DOHH2 (cell line): ENCODE results near the gene CCDC146.

Experiments
- H3F3A ChIP-seq: fragments of 200-600 bp; sonication (generic), shearing (Covaris generic); 2 replicates; pipeline ENCODE4 v1.6.0; 2016; ENCODE audit warnings: antibody characterized with exemption, mild to moderate bottlenecking; ENCODE audit not compliant: control insufficient read depth, insufficient read depth
- H3K27ac ChIP-seq: fragments of 200-600 bp; sonication (generic); 2 replicates; pipeline ENCODE4 v1.5.1; 2014; ENCODE audit warnings: low read depth, mild to moderate bottlenecking, low read length, moderate library complexity
- H3K27me3 ChIP-seq: fragments of 200-600 bp; sonication (generic); 2 replicates; pipeline ENCODE4 v1.6.1; 2014; ENCODE audit warnings: mild to moderate bottlenecking, low read length, mixed read lengths; ENCODE audit not compliant: control insufficient read depth
- H3K36me3 ChIP-seq: fragments of 200-600 bp; sonication (generic); 2 replicates; pipeline ENCODE4 v1.6.1; 2014; ENCODE audit warnings: mild to moderate bottlenecking, low read length, moderate library complexity, mixed read lengths; ENCODE audit not compliant: control insufficient read depth
- H3K4me1 ChIP-seq: fragments of 200-600 bp; sonication (generic); 2 replicates; pipeline ENCODE4 v1.6.1; 2014; ENCODE audit warnings: mild to moderate bottlenecking, low read length, mixed read lengths; ENCODE audit not compliant: control insufficient read depth
- H3K4me2 ChIP-seq: fragments of 200-600 bp; sonication (generic); 2 replicates; pipeline ENCODE4 v1.6.0; 2014; ENCODE audit warnings: mild to moderate bottlenecking, low read length, moderate library complexity
- H3K4me3 ChIP-seq: fragments of 200-600 bp; sonication (generic); 2 replicates; pipeline ENCODE4 v1.5.1; 2014; ENCODE audit warnings: mild to moderate bottlenecking, low read length, mixed read lengths
- H3K79me2 ChIP-seq: fragments of 200-600 bp; sonication (generic); 2 replicates; pipeline ENCODE4 v1.6.1; 2014; ENCODE audit warnings: mild to moderate bottlenecking, low read length, mixed read lengths; ENCODE audit not compliant: control insufficient read depth
- H3K9me2 ChIP-seq: fragments of 200-600 bp; sonication (generic); replicated peaks from 2 replicates; pipeline ENCODE4 v1.6.1; 2014; ENCODE audit warnings: mild to moderate bottlenecking, low read length, mixed read lengths; ENCODE audit not compliant: control insufficient read depth
- H3K9me3 ChIP-seq: fragments of 200-600 bp; sonication (generic); 2 replicates; pipeline ENCODE4 v1.6.1; 2014; ENCODE audit warnings: antibody characterized with exemption, low read length, mixed read lengths; ENCODE audit not compliant: control insufficient read depth, insufficient read depth
- H4K20me1 ChIP-seq: fragments of 200-600 bp; sonication (generic); 2 replicates; pipeline ENCODE4 v1.6.0; 2014; ENCODE audit warnings: low read depth, mild to moderate bottlenecking, antibody characterized with exemption, low read length, moderate library complexity; ENCODE audit not compliant: control insufficient read depth, insufficient read depth
- CTCF ChIP-seq: fragments of 200-600 bp; sonication (generic); IDR thresholded peaks from one replicate; pipeline ENCODE4 v1.5.1; 2014; ENCODE audit warnings: antibody characterized with exemption, mild to moderate bottlenecking, low read depth, low read length; ENCODE audit not compliant: poor library complexity, severe bottlenecking
- EZH2phosphoT487 ChIP-seq: fragments of 200-600 bp; sonication (generic); IDR thresholded peaks from 2 replicates; pipeline ENCODE4 v1.6.1; 2017; ENCODE audit warnings: borderline replicate concordance, mild to moderate bottlenecking, antibody characterized with exemption, low read length, moderate library complexity, mixed read lengths

The CCDC146 gene

GRCh38 chr7:77245015-77245755 is 122.8 kb downstream of the CCDC146 start:
- H4K20me1 ChIP-seq, result no peaks in the 10 kb centered on the region
- H3K4me2 ChIP-seq, result no peak overlapping the region
- H3K4me1 ChIP-seq, result no peaks in the 10 kb centered on the region
- 0 out of 2 replicates have a peak, but pooled peaks cover 3% of the 10 kb centered on the region for H3K27me3 ChIP-seq
- H3K27ac ChIP-seq, result no peak overlapping the region
- H3K79me2 ChIP-seq, result no peaks in the 10 kb centered on the region
- no peaks in the 10 kb centered on the region for H3K36me3 ChIP-seq
- TF ChIP-seq CTCF, result no peak
- TF ChIP-seq EZH2phosphoT487, result no peak
- no peaks in the 10 kb centered on the region for H3K9me3 ChIP-seq
- no peak overlapping the region for H3K4me3 ChIP-seq
- H3F3A ChIP-seq, result no peaks in the 10 kb centered on the region
- no peaks in the 10 kb centered on the region for H3K9me2 ChIP-seq

GRCh38 chr7:77246026-77246640 is 123.7 kb downstream of the CCDC146 start:
- Histone ChIP-seq H3K9me3 (no peaks in the 10 kb centered on the region), H3K4me1 (no peaks in the 10 kb centered on the region), H3F3A (no peaks in the 10 kb centered on the region), H3K4me3 (no peak overlapping the region), H3K36me3 (no peaks in the 10 kb centered on the region), H3K79me2 (no peaks in the 10 kb centered on the region), H3K4me2 (no peak overlapping the region), H3K9me2 (no peaks in the 10 kb centered on the region), H3K27ac (no peak overlapping the region), H4K20me1 (no peaks in the 10 kb centered on the region), H3K27me3 (0 out of 2 replicates have a peak, but pooled peaks cover 3% of the 10 kb centered on the region)
- TF ChIP-seq EZH2phosphoT487 (no peak), CTCF (no peak)

- H3K27ac ChIP-seq, result no peak overlapping the region
- H3K9me2 ChIP-seq, result no peaks in the 10 kb centered on the region
- 0 out of 2 replicates have a peak, but pooled peaks cover 3% of the 10 kb centered on the region for H3K27me3 ChIP-seq
- no peaks in the 10 kb centered on the region for H4K20me1 ChIP-seq
- H3K4me1 ChIP-seq, result no peaks in the 10 kb centered on the region
- H3K4me3 ChIP-seq, result no peak overlapping the region
- no peaks in the 10 kb centered on the region for H3K79me2 ChIP-seq
- no peaks in the 10 kb centered on the region for H3K9me3 ChIP-seq
- no peak for TF ChIP-seq EZH2phosphoT487
- peak; percentile 96 for TF ChIP-seq CTCF
- no peak overlapping the region for H3K4me2 ChIP-seq
- no peaks in the 10 kb centered on the region for H3K36me3 ChIP-seq
- H3F3A ChIP-seq, result no peaks in the 10 kb centered on the region
Measured at GRCh38 chr7:77247206-77247850, 124.9 kb downstream of the CCDC146 start.
